ENCODE data around the gene ASTN2. TPM values are rescaled to one million over a fixed set of nuclear protein-coding genes. Genes with fewer than 3 reads are reported as not detected.

Gene ASTN2
- polyA plus RNA-seq, 2 of the 4 experiments (the other 2 are of a cell fraction): 5.8 to 11.6 TPM

GRCh38 chr9:116741742-116742141, 673.1 kb downstream of the ASTN2 start:
- FAIRE-seq (no peak), ATAC-seq (no peak), DNase-seq (ENCODE audit: low read depth in 1 of 2, low spot score in 1 of 2) (no peak)
- no peak for TF ChIP-seq PHF8 (IDR thresholded peaks at IDR 0.05; ENCODE audit: borderline replicate concordance, low read depth)
- TF ChIP-seq HOXB5 (CRISPR knock-in tag; IDR thresholded peaks at IDR 0.05): no peak
- no peak for TF ChIP-seq CTCF (IDR thresholded peaks at IDR 0.05)
- no peak for TF ChIP-seq ELK1 (IDR thresholded peaks at IDR 0.05; ENCODE audit: low read depth, low read length)
- TF ChIP-seq E2F6 (IDR thresholded peaks at IDR 0.05; ENCODE audit: borderline replicate concordance, low read depth): no peak
- TF ChIP-seq REST (IDR thresholded peaks at IDR 0.05): no peak
- TF ChIP-seq POLR2AphosphoS2 (conservative IDR thresholded peaks at IDR 0.05; ENCODE audit: low read length): no peak
- no peak for TF ChIP-seq RNF2 (IDR thresholded peaks at IDR 0.05; ENCODE audit: borderline replicate concordance, low read depth)
- TF ChIP-seq FOSB (CRISPR knock-in tag; IDR thresholded peaks at IDR 0.05): no peak
- no peak for TF ChIP-seq EHMT2 (IDR thresholded peaks at IDR 0.05; ENCODE audit: low read depth)
- TF ChIP-seq NFE2L2 (conservative IDR thresholded peaks at IDR 0.05; ENCODE audit: low read length): no peak
- TF ChIP-seq RCOR1 (IDR thresholded peaks at IDR 0.05; ENCODE audit: low read depth, low read length): no peak
- Histone ChIP-seq H3K4me1 (no peaks in the 10 kb centered on the region), H3K4me3 (no peak overlapping the region), H3K4me2 (no peak overlapping the region), H3K27ac (no peak overlapping the region), H3K9me3 (no peaks in the 10 kb centered on the region)
- POLR2A ChIA-PET: no interaction called here
- CTCF ChIA-PET: interaction anchor here (0.9 to 2.0 kb wide), 2 partner anchors 58 to 178 kb away, joined by 3 to 4 read pairs; no protein-coding TSS in a partner anchor
- 18% methylated on average over 2 of the region's 2 CpGs for WGBS (ENCODE audit: missing lambda C conversion rate)

GRCh38 chr9:116741086-116741740, 673.6 kb downstream of the ASTN2 start:
- no peak for DNase-seq (ENCODE audit: low read depth in 1 of 2, low spot score in 1 of 2)
- POLR2A ChIA-PET: no interaction called here

More at GRCh38 chr9:116741086-116741740, 673.6 kb downstream of the ASTN2 start:
- no peaks in the 10 kb centered on the region for H3K9me3 ChIP-seq
- H3K4me3 ChIP-seq: no peak overlapping the region
- no peak for TF ChIP-seq JUNB (IDR thresholded peaks at IDR 0.05)
- no peak for TF ChIP-seq HOXB13 (CRISPR knock-in tag; IDR thresholded peaks at IDR 0.05; ENCODE audit: low read depth)
- no peak for TF ChIP-seq EP300 (IDR thresholded peaks at IDR 0.05)
- no peak for TF ChIP-seq RAD21 (conservative IDR thresholded peaks at IDR 0.05 in 1 of 2, IDR thresholded peaks at IDR 0.05 in 1 of 2)
- no peak for TF ChIP-seq ELK1 (IDR thresholded peaks at IDR 0.05; ENCODE audit: low read depth, low read length)
- no peak for TF ChIP-seq CBX2 (IDR thresholded peaks at IDR 0.05; ENCODE audit: borderline replicate concordance, low read depth)
- TF ChIP-seq HES2 (IDR thresholded peaks at IDR 0.05): no peak
- no peak for TF ChIP-seq RARB (CRISPR knock-in tag; IDR thresholded peaks at IDR 0.05)
- no peak for TF ChIP-seq RFX5 (IDR thresholded peaks at IDR 0.05)
- TF ChIP-seq TFCP2L1 (CRISPR knock-in tag; IDR thresholded peaks at IDR 0.05): no peak
- TF ChIP-seq ESRRA (IDR thresholded peaks at IDR 0.05; ENCODE audit: borderline replicate concordance, low read length): no peak
- FAIRE-seq (no peak), ATAC-seq (no peak)
- no peaks in the 10 kb centered on the region for H3K4me1 ChIP-seq
- no peak overlapping the region for H3K27ac ChIP-seq
- WGBS (ENCODE audit: missing lambda C conversion rate): 45% methylated on average over 3 of the region's 3 CpGs
- no peak overlapping the region for H3K4me2 ChIP-seq
- CTCF ChIA-PET: interaction anchor here (0.9 to 7.3 kb wide), 5 partner anchors 15 to 746 kb away, joined by 3 to 193 read pairs (median 4); no protein-coding TSS in a partner anchor
